NCI-H510A treated with DMSO at 0.1 percent for 48 hours (cell line): ENCODE measurements around the gene RESP18.

Experiments
- DNase-seq: peaks from one replicate; lab custom pipeline; 2025; lab: John Stamatoyannopoulos, UW

The RESP18 gene

DNA sequence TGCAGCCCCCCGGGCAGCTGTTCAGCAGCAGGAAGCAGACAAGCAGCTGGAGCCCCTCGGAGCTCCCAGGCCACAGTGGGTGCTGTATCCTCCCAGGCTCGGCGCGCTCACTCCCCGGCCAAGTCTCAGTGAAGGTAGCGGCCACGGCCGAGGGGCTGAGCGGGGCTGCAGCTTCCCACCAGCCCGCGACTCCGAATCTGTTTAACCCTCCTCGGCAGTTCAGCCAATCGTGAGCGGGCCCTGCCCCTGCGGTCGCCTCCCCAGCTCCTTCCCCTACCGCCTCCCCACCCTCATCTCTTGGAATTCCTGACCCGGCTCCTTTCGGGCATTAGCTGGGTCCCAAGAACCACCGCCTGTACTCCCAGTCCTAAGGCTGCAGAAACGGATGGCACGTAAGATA lies at the start of gene RESP18:
Gene RESP18, minus strand, starts transcription at position 203 of the 400 bp plus-strand sequence.
- no peak for DNase-seq

DNA sequence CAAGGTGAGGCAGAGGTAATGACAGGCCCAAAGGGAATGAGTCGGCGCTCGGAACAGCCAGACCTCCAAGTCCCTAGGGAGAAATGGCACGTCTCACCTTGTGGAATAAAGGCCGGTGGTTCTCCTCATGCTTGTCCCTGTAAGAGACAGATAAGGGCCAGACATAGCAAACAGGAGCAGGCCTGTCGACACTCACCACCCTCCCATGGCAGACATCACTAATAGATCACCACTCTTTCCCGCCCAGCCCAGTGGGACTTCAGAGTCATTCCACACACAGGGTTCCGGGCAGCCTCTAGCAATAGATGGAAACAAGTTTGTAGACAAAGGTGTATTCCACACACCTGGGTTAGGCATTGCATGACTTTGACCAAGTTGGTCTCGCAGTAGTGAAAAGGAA lies 48.9 kb upstream of the RESP18 start:
- no peak for DNase-seq

DNA sequence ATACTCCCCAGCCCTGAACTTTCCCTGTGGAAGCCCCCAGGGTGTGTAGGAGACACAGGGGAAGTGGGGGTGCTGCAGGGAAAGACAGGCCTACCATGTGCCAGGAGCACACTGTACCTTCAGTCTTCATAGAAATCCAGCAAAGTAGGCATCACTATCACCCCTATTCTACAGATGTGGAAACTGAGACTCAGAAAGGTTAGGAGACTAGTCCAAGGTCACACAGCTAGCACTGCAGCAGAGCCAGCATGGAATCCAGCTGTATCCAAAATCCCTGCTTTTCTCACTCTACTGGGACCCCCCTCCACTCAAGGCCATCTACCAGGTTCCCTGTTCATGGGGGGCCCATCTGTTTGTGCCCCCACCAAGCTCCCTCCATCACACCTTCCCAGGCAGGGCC lies 48.4 kb upstream of the RESP18 start:
- no peak for DNase-seq

DNA sequence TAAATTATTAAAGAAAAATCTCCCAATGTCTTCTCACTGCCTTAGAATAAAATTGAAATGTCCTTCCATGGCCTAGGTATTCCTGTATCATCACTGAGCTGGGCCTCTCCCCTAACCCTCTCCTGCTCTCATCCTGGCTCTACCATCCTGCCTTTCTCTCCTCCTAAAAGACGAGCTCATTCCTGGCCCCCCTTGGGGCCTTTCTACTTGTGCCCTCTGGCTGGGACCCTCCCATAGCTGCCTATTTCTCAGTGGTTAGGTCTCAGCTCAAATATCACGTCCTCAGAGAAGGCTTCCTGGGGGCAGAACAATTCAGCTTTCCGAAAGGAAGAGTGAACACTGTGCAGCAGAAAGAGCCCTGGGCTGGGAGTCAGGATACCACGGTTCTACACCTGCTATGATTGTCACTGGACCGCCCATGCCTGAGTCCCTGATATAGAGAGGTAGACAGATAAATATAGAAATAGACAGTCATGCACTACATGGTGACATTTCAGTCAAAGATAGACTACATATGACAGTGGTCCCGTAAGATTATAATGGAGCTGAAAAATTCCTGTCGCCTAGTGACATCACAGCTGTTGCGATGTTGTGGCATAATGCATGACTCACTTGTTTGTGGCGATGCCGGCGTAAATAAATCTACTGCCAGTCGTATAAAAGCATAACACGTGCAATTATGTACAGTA lies 45.8 kb upstream of the RESP18 start:
- DNase-seq: no peak

DNA sequence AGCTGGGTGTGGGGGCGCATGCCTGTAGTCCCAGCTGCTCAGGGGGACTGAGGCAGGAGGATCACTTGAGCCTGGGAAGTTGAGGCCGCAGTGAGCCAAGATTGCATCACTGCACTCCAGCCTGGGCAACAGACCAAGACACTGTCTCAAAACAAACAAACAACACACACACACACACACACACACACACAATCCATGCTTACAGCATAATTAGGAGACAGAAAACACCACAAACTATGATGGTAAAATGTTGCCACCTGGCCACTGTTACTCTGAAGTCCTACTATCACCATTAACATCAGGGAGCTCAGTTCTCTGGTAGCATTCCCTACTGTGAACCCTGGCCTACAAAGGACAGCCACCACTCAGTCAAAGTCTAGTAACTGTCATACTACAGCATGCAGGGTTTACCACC lies 36.9 kb upstream of the RESP18 start:
- no peak for DNase-seq

DNA sequence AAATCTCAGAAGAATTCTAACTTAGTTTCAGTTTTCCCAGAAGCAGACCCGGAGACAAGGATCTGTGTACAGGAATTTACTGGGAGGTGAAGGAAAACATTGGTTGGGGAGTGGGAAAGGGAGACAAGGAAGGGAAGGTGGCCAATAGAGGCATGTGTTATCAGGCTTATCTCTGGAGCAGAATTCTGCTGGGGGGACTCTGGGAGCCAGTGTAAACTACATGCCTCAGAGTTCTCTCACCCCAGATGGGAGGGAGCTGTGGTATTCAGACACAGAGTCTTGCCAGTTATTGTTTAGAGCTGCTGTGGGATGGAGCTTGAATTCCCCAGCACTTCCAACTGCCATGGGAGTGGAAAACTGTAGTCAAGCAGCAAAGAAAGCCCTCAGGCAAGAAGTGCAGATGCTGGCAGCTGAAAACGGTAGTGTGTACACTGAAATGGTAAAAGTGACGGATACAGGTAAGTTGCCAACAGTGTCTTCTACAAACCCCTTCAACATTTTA lies 36.2 kb upstream of the RESP18 start:
- DNase-seq: no peak

DNA sequence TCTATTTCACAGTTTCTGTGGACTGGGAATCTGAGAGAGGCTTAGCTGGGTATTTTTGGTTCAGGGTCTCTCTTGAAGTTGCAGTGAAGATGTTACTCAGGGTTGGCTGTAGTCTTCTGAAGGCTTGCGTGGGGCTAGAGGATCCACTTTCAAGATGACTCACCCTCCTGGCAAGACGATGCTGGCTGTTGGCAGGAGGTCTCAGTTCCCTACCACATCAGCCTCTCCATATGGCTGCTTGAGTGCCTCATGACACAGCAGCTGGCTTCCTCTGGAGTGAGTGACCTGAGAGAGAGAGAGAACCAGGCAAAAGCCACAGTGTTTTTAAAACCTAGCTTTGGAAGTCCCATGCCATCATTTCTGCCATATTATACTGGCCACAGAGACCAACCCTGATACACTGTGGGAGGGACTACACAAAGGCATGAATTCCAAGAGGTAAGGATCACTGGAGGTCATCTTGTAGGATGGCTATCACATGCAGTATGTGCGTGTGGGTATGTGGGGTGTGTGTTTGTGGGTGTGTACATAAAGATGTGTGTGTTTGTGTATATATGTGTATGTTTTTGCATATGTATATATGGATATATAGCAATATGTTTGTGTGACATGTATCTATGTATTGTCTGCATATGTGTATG lies 30.1 kb upstream of the RESP18 start:
- no peak for DNase-seq

DNA sequence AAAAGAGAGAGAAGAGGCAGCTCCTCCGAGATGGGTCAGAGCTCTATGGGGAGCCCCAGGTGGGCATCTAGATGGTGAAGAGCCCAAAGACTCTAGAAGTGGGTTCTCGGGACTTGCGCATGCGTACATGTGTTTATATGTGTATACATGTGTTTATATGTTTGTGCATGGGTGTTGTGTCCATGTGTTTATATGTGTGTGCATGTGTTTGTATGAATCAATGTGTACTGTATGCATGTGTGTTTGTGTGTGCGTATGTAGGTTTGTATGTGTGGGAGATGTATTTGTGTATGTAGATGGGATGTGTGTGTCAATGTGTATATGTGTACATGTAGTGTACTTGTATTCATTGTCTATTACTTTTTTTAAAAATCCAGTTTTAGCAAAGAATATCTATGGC lies 29.5 kb upstream of the RESP18 start:
- DNase-seq: no peak

DNA sequence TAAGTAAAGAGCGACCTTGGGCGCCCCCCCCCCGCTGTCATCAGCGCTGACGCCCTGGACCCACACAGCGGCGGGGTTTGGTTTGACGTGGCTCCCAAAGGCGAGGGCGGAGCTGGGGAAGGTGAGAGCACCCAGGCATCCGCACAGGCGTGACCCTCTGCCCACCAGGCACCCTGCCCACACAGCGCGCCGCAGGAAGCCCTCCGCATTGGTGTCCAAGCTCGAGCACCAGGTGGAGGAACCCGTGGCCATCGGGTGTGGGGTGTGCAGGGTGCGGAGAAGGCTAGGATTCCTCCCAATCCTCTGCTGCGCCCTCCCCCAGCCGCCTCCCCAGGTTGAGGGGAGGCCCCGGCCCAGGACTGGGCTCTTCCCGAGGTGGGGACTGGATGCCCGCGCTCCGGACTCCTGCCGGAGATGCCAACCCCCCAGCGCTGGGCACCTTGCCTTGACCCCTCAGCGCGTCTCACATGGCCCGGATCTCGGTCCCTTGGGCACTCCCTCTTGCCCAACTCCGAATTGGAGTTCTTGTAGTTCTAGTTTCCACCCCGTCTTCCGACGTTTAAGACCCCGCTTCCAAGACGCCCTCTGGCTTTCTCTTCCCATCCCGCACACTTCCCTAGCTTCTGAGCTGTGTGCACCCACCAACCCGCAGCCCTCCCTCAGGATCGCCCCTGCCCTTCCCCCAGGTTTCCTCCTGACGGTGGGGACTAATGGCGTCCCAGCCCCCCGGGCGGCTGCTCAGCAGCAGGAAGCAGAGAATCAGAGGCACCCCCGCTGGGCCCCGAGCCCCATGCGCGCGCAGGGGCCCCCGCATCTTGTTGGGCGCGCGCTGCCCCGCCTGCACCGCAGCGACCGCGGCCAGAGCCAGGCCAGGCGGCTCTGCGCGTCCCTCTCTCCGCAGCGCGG lies 25.9 kb upstream of the RESP18 start:
- DNase-seq: no peak

DNA sequence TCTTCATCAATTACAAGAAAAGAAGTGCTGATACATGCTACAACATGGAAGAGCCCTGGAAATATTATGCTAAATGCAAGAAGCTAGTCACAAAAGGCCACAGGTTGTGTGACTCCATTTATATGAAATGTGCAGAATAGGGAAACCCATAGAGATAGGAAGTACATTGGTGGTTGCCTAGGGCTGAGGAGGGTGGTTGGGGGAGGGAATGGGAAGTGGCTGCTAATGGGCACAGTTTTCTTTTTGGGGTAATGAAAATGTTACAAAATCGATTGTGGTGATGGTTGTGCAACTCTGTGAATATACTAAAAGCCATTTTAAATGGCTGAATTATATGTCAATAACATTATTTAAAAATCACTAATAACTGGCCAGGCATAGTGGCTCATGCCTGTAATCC lies 24.3 kb upstream of the RESP18 start:
- DNase-seq: no peak

DNA sequence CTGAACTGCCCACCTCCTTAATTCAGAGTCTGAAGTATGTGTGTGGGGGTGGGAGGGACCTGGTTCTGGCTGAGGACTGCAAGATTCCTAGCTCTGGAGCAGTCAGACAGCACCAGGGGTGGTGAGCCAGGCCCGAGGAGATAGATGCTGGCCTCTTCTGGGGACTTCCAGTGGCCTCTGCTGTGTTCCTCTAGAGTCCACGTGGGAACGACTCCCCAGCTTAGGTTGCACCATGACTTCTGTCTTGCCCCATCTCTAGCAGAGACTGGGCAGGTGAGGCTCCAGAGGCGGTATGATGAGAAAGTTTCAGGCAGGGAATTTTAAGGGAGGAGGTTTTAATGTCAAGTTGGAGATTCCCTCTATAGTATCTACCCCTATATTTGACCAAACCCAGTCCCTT lies 22.0 kb upstream of the RESP18 start:
- no peak for DNase-seq

DNA sequence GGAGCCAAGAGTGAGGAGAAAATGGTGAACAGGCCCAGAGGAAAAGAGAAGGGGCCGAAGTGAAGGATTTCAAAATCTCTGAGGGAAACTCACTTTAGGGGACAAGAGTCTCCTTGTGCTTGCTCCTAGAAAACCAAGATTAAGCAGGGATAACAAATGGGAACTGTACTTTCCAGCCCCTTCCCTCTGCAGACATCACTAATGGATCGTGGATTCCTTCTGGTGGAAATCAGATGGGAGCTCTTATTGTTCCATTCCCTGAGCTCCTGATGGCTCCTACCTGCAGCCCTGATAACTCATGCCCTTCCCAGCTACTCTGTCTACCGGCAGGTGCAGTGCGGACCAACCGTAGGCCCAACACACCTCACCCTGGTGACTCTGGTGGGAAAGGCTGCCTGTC lies 20.6 kb upstream of the RESP18 start:
- DNase-seq: no peak

DNA sequence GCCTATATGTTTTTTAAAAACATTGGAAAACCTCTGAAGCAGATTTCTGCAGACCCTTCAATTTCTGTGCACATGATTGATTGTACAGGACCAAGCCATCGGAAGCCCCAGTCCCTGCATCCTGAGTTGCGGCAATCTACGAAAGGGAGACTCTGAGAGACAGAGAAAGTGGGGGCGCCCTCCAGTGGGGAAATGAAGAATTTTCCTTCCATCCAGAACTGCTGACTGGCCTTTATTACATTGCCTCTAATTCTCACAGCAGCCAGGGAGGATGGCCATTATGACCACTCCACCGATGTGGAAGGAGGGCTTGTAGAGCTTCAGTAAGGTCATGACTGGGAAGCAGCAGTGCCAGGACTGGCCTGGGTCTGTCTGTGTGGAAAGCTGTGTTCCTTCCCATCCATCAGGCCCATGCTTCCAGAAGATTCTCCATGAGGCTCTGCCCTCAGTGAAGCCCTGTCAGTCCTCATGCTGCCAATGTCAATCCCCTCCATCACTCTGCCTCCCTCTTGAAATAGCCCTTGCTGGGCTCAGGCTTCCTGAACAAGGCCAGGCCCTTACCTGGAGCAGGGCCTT lies 20.0 kb upstream of the RESP18 start:
- peak; percentile 82 for DNase-seq

DNA sequence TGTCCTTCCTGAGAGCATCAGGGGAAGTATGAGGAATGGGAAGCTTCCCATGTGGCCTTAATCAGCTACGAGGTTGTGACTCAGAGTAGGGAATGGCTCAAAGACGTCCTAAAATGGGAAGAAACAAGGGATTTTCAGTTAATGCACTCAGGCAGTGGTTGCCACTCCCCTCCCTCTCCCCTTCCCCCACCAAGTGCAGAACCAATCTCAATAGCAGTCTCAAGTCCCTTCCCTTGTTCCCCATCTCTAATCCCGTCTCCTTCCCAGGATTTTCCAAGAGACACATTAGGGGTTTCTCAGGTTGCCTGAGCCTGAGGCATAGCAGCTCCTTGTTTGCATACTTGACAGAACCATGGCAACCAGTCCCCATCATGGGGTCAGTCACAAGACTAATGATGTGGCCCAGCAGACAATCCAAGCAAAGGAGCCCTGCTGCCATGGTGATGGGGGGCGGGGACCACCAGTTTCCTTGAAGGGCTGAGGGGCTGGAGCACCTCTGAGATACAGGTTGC lies 18.2 kb upstream of the RESP18 start:
- DNase-seq: no peak

DNA sequence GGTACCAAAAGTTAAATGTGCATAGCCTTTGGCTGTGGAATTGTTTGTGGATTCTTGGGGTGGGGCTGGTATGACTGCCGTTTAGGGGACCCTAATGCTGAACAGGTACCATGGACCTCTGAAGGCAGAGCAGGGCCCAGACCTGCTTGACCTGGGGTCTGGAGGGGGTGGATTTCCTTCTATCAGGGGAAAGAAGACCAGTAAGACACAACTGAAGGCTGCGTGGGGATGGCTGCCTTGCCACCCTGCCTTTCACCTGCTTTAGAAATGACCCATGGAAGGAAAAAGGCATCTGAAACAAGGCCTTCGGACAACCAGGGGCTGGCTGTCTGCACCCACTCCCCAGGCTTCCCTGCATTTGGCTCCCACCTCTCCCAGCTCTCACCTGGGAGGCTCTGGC lies 17.7 kb upstream of the RESP18 start:
- no peak for DNase-seq

DNA sequence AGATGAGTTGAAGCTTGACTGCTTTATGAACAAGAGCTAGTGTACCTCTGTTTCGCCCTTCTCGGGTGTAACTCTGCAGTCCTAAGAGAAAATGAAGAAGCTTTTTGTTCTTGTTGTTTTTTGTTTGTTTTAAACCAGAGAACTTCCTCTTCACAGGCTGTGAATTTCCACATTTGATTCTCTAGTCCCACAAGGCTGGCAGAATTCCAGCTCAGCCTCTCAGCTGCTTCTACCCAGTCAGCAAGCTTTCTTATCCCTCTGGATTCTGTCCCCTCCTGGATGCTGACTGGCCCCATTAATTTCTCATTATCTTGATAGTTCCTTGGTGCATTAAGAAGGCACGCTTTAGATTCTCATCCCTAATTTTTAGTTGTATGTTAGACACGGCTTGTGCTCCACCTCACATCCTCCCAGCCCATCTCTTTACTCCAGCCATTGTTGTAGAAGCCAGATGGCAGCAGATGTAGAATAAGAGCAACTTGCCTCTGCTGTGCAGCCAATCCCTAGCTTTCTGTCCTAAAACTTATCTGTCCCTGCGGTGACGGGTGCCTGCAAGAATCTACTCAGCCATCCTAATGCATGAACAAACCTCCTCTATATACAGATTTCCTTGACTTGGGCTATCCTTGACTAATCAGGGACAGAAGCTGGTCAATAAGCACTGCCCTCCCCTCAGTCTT lies 12.3 kb upstream of the RESP18 start:
- peak; percentile 53 for DNase-seq

DNA sequence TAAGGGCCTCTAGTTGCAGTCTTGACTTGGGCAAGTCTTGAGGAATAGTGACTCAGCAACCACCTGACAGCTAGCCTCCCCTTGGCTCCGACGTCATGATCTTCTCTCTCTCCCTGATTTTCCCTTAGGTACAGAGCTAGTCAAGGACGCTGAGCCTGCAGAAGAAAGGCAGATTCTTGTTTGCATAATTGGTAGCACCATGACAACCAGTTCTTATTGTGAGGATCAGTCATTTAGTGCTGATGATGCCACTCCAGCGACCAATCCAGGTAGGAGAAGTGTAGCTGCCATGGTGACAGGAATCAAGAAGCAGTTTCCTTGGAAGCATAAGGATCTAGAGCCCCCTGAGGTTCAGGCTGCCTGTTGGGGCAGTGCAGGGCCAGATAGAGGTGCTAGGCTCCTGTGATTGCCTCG lies 2.8 kb upstream of the RESP18 start:
- DNase-seq: peak; percentile 38

DNA sequence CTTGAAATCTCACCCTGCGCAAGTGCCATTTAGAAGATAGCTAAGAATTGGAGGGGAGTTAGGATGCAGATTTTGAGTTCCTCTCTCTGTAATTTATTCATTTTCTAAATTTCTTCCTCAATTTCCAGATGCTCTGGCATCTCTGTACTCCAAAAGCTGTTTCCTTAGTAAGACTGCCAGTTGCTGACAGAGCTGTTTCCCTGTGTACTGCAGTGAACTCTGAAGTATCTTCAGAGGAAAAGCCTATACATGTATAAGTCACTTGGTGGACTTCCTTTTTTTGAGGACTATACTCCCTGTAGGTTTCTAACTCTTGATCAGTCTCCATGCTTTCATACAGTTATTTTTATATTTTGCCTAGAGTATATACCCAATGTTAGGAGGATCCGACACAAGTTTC lies 1.5 kb upstream of the RESP18 start:
- DNase-seq: no peak

DNA sequence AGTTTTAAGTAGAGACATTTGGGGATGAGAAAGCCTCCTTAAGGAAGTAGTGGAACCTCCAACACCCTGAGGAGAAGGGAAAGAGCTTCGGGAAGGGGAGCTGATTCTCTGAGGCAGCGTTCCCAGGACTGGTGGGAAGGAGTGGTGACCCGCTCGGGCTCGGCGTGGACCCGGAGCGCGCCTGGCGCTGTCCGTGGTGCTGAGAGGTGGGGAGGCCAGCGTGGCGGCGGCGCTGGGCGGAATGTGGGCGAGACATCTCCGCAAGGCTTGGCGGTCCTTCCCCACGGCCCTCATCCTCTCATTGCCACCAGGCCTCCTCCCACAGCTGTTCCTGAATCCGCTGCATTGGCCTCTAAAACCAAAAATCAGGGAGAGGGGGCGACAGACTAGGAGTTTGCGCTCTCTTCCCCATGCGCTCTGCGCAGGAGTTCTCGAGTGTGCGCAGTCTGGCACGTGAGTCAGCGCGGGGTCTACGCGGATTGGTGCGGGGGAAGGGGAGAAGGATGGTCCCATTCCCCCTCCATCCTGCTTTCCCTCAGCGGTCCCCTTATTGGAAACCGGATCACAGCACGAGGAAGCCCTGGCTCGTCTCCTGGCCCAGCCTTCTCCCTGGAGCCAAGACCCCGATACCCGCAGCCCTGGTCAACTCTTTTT lies 857 bp downstream of the RESP18 start:
- DNase-seq: no peak

DNA sequence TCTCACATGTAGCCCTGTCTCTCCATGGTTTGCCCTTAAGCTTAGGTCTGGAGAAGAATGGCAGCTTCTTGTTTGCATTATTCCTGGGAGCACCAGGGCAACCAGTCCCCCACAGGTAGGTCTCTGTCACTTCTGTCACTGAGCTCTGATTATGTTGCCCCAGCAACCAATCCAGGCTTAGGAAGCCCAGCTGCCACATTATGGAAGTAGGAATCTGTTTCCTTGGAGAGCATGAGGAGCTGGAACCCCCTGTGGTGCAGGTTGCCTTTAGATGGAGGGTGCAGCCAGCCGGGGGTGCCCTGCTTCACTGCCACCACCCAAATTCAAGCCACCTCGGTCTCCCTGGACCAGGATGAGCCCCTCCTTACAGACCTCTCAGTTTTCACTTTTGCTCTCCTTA lies 4.8 kb downstream of the RESP18 start:
- no peak for DNase-seq

DNA sequence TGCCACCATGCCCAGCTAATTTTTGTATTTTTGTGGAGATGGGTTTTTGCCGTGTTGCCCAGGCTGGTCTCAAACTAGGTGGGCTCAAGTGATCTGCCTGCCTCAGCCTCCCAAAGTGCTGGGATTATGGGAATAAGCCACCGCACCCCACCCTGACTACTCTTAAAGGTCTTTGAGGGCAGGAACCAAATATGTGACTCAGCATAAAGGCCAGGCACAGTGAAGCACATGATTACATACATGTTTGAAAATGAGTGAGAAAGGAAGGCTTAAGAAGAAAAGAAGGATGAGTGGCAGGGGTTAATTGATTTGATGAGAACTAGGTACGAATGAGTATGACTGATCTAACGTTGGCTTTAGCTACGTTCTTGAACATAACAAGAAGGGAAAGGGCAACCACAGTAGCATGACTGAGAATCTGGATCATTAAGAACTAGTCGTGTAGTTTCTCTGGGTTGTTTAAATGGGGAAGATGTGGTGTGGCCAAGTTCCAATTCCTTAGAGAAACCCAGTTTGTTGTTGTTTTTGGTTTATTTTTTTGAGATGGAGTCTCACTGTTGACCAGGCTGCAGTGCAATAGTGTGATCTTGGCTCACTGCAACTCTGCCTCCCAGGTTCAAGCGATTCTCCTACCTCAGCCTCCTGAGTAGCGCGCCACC lies 6.8 kb downstream of the RESP18 start:
- no peak for DNase-seq
